ENCODE measurements around the gene METTL24. TPM values are rescaled to one million over a fixed set of nuclear protein-coding genes. Genes with fewer than 3 reads are reported as not detected.

Gene METTL24
- total and polyA plus RNA-seq, 2 of the 13 experiments (the other 11 are each of a cell fraction or from before 2014, with no cell fraction given): not detected

DNA sequence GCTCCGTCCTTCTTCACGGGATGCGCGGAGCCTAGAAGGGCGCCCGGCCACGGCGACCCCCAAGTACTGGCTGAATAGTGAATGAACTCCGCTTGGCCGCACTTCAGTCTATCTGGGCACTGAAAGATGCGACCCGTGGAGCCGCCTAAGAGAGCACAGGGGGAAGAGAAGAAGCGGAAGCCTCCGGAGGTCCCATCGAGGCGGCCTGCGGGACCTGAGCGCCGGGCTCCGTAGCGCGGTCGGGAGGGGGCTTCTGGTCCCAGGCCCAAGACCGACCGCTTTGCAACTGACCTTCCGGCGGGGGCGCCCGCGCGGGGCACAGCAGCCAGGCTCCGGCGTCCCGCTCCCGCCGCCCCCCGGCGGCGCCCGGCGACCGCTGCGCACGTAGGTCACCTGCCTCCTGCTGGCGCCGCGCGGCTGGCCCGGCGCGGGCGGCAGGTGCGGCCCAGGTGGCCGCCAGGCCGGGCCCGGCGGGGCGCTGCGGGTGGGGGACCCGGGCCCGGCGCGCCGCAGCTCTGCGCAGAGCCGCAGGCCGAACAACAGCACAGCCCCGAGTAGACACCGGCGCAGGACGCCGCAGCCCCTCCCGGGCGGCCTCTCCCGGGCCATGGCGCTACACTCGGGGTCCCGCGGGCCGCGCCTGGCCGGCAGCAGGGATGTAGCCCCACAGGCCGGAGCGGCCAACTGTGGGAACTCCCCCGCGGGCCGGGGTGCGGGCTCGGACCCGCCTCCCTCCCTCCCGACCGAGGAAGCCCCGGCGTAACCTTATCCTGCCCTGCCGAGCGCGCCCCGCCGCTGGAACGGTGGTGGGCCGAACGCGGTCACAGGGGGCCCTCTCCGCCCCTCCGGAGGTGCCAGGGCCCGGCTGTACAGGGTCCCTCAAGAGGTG is at the start of gene METTL24 (continued):
- no peak for TF ChIP-seq PHF5A (CRISPR knock-in tag; IDR thresholded peaks at IDR 0.05; ENCODE audit: low read depth, unreplicated experiment)
- no peak for TF ChIP-seq ZNF839 (CRISPR knock-in tag; IDR thresholded peaks at IDR 0.05; ENCODE audit: borderline replicate concordance)
- no peak for TF ChIP-seq YEATS2 (CRISPR knock-in tag; IDR thresholded peaks at IDR 0.05; ENCODE audit: borderline replicate concordance)
- TF ChIP-seq, protein P1, sequence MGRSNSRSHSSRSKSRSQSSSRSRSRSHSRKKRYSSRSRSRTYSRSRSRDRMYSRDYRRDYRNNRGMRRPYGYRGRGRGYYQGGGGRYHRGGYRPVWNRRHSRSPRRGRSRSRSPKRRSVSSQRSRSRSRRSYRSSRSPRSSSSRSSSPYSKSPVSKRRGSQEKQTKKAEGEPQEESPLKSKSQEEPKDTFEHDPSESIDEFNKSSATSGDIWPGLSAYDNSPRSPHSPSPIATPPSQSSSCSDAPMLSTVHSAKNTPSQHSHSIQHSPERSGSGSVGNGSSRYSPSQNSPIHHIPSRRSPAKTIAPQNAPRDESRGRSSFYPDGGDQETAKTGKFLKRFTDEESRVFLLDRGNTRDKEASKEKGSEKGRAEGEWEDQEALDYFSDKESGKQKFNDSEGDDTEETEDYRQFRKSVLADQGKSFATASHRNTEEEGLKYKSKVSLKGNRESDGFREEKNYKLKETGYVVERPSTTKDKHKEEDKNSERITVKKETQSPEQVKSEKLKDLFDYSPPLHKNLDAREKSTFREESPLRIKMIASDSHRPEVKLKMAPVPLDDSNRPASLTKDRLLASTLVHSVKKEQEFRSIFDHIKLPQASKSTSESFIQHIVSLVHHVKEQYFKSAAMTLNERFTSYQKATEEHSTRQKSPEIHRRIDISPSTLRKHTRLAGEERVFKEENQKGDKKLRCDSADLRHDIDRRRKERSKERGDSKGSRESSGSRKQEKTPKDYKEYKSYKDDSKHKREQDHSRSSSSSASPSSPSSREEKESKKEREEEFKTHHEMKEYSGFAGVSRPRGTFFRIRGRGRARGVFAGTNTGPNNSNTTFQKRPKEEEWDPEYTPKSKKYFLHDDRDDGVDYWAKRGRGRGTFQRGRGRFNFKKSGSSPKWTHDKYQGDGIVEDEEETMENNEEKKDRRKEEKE (IDR thresholded peaks at IDR 0.05): no peak

DNA sequence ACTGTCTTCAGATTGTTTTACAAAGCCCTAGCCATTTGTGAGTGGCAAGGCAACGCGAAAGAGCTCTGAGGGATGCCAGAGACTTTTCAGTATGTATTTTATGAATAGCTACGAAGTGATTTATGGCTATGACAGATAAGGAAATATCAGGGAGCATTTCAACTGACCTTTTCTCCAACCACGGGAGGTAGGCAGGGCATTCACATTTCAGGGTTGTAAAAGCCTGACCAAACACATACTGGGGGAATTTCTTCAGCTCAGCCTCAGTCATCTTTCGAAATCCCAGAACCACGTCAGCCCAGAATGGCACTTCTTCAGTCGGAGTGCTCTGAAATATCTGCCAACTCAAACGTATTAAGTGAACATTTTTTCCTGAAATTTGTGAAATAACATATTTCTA is 46.5 kb upstream of the METTL24 start:
- no peak for ATAC-seq
- CTCF ChIA-PET (ENCODE audit: low intra/inter-chr PET ratio, low total read pairs): no interaction called here
- TF ChIP-seq STAT5B (CRISPR knock-in tag; IDR thresholded peaks at IDR 0.05) (no peak), ZNF10 (CRISPR knock-in tag; IDR thresholded peaks at IDR 0.05; ENCODE audit: borderline replicate concordance, low read depth) (no peak), TARDBP (CRISPR knock-in tag; IDR thresholded peaks at IDR 0.05) (no peak), CBX1 (IDR thresholded peaks at IDR 0.05; ENCODE audit: low read depth) (no peak), NAIF1 (CRISPR knock-in tag; IDR thresholded peaks at IDR 0.05; ENCODE audit: borderline replicate concordance) (no peak), ZNF563 (CRISPR knock-in tag; IDR thresholded peaks at IDR 0.05) (no peak)
- TF ChIP-seq, protein P2, sequence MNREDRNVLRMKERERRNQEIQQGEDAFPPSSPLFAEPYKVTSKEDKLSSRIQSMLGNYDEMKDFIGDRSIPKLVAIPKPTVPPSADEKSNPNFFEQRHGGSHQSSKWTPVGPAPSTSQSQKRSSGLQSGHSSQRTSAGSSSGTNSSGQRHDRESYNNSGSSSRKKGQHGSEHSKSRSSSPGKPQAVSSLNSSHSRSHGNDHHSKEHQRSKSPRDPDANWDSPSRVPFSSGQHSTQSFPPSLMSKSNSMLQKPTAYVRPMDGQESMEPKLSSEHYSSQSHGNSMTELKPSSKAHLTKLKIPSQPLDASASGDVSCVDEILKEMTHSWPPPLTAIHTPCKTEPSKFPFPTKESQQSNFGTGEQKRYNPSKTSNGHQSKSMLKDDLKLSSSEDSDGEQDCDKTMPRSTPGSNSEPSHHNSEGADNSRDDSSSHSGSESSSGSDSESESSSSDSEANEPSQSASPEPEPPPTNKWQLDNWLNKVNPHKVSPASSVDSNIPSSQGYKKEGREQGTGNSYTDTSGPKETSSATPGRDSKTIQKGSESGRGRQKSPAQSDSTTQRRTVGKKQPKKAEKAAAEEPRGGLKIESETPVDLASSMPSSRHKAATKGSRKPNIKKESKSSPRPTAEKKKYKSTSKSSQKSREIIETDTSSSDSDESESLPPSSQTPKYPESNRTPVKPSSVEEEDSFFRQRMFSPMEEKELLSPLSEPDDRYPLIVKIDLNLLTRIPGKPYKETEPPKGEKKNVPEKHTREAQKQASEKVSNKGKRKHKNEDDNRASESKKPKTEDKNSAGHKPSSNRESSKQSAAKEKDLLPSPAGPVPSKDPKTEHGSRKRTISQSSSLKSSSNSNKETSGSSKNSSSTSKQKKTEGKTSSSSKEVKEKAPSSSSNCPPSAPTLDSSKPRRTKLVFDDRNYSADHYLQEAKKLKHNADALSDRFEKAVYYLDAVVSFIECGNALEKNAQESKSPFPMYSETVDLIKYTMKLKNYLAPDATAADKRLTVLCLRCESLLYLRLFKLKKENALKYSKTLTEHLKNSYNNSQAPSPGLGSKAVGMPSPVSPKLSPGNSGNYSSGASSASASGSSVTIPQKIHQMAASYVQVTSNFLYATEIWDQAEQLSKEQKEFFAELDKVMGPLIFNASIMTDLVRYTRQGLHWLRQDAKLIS (CRISPR knock-in tag; IDR thresholded peaks at IDR 0.05): no peak
- TF ChIP-seq, protein P3, sequence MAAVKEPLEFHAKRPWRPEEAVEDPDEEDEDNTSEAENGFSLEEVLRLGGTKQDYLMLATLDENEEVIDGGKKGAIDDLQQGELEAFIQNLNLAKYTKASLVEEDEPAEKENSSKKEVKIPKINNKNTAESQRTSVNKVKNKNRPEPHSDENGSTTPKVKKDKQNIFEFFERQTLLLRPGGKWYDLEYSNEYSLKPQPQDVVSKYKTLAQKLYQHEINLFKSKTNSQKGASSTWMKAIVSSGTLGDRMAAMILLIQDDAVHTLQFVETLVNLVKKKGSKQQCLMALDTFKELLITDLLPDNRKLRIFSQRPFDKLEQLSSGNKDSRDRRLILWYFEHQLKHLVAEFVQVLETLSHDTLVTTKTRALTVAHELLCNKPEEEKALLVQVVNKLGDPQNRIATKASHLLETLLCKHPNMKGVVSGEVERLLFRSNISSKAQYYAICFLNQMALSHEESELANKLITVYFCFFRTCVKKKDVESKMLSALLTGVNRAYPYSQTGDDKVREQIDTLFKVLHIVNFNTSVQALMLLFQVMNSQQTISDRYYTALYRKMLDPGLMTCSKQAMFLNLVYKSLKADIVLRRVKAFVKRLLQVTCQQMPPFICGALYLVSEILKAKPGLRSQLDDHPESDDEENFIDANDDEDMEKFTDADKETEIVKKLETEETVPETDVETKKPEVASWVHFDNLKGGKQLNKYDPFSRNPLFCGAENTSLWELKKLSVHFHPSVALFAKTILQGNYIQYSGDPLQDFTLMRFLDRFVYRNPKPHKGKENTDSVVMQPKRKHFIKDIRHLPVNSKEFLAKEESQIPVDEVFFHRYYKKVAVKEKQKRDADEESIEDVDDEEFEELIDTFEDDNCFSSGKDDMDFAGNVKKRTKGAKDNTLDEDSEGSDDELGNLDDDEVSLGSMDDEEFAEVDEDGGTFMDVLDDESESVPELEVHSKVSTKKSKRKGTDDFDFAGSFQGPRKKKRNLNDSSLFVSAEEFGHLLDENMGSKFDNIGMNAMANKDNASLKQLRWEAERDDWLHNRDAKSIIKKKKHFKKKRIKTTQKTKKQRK (IDR thresholded peaks at IDR 0.05; ENCODE audit: low read length): no peak

More for the DNA sequence above, 46.5 kb upstream of the METTL24 start:
- BruUV-seq (replicated peaks): no TSS peak
- Histone ChIP-seq H4K20me1 (ENCODE audit: insufficient read depth, low read length) (no peaks in the 10 kb centered on the region), H3K4me3 (replicated peaks in 1 of 3; ENCODE audit: insufficient read depth in 1 of 3, low read depth in 2 of 3, low read length in 3 of 3) (no peak overlapping the region), H3K79me2 (ENCODE audit: insufficient read depth, low read length) (no peaks in the 10 kb centered on the region), H3K4me2 (ENCODE audit: low read depth, low read length) (no peak overlapping the region), H3K4me1 (ENCODE audit: insufficient read depth, low read length) (no peaks in the 10 kb centered on the region), H3K9me3 (ENCODE audit: low read length) (no peaks in the 10 kb centered on the region), H3K27ac (ENCODE audit: extremely low read length, insufficient read depth, low read length) (no peak overlapping the region), H3K27me3 (ENCODE audit: control insufficient read depth in 1 of 2, insufficient read depth in 2 of 2, low read length in 2 of 2) (no peaks in the 10 kb centered on the region), H2AFZ (ENCODE audit: low read length) (no peak overlapping the region), H3K36me3 (replicated peaks in 1 of 2; ENCODE audit: control insufficient read depth in 1 of 2, insufficient read depth in 2 of 2, low read length in 2 of 2) (peaks cover 1 to 5% of the 10 kb centered on the region in 2 experiments; a peak in 1 of 5 replicates), H3K9ac (ENCODE audit: insufficient read depth, low read depth, low read length) (no peak overlapping the region)
- intact Hi-C loops (cut with micrococcal nuclease; ENCODE audit: unreplicated experiment): loop anchor here (10.0 kb wide), 1 partner anchor 1190 kb away; no protein-coding TSS in a partner anchor
- POLR2A ChIA-PET: no interaction called here
- FAIRE-seq (no peak), DNase-seq (ENCODE audit: low spot score) (no peak)
- WGBS (ENCODE audit: low lambda C conversion rate): 95% methylated on average over 8 of the region's 8 CpGs
- in situ Hi-C loops (cut with HindIII; ENCODE audit: extremely low pct_ligation_motif_present, low pct_unique_long_range_greater_than_20kb): no loop called here

All from HepG2 (cell line).